ENCODE data around the gene RAD21L1.

Gene RAD21L1

GRCh38 chr20:1206366-1207148, 19.3 kb upstream of the RAD21L1 start:
- DNase-seq (ENCODE audit: extremely low read depth, low read depth), result no peak
- TF ChIP-seq, protein P1, sequence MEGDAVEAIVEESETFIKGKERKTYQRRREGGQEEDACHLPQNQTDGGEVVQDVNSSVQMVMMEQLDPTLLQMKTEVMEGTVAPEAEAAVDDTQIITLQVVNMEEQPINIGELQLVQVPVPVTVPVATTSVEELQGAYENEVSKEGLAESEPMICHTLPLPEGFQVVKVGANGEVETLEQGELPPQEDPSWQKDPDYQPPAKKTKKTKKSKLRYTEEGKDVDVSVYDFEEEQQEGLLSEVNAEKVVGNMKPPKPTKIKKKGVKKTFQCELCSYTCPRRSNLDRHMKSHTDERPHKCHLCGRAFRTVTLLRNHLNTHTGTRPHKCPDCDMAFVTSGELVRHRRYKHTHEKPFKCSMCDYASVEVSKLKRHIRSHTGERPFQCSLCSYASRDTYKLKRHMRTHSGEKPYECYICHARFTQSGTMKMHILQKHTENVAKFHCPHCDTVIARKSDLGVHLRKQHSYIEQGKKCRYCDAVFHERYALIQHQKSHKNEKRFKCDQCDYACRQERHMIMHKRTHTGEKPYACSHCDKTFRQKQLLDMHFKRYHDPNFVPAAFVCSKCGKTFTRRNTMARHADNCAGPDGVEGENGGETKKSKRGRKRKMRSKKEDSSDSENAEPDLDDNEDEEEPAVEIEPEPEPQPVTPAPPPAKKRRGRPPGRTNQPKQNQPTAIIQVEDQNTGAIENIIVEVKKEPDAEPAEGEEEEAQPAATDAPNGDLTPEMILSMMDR (IDR thresholded peaks at IDR 0.05; ENCODE audit: low read depth, low read length), result no peak

- TF ChIP-seq, protein P1 (IDR thresholded peaks at IDR 0.05; ENCODE audit: low read depth, low read length), result no peak
Observed at GRCh38 chr20:1207293-1207878, 18.5 kb upstream of the RAD21L1 start.

DNA sequence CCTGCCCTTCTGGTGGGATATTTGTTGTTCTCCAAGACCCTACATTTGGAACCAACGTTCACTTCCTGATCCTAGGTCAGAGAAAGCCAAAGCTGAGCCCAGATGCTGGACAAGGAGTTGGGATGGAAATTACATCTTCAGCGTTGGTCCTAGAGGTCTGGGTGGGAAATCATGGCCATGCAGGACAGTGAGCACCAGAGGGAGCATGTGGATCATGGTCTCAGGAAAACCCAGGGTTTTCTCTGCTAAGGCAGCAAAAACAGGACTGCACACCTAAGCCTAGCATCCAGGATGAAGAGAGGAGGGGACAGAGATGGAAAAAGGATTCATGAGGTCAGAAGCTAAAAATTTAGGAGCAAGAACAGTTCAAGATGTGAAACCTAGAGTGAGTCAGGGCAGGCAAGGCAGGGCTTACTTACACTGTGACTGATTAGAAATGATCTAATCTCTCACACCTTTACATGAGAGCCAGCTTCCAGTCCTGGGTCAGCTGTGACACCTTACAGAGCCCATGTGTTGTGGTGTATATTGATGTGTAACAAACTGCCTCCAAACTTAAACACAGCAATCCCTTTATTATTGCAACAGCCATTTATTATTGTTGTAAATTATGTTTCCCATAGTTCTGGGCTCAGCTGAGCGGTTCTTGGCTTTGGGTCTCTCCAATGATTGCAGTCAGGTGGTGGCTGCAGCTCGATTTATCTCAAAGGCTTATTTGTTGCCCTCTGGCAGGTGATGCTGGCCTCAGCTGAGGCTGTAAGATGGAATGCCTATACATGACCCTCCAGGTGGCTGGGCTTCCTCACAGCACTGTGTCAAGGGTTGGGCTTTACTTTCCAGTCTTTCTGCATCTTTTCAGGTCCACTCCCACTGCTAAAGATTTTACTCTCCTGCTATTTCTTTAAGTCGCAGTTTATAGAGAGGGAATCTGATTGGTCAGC, 16.1 kb upstream of the RAD21L1 start:
- DNase-seq (ENCODE audit: extremely low read depth, low read depth), result no peak

More at GRCh38 chr20:1207293-1207878, 18.5 kb upstream of the RAD21L1 start:
- no peak for DNase-seq (ENCODE audit: extremely low read depth, low read depth)

GRCh38 chr20:1210501-1210900, 15.3 kb upstream of the RAD21L1 start:
- no peak for DNase-seq (ENCODE audit: extremely low read depth, low read depth)
- TF ChIP-seq, protein P1 (IDR thresholded peaks at IDR 0.05; ENCODE audit: low read depth, low read length), result no peak

More for the DNA sequence above, 16.1 kb upstream of the RAD21L1 start:
- TF ChIP-seq, protein P1 (IDR thresholded peaks at IDR 0.05; ENCODE audit: low read depth, low read length), result peak; percentile 23

DNA sequence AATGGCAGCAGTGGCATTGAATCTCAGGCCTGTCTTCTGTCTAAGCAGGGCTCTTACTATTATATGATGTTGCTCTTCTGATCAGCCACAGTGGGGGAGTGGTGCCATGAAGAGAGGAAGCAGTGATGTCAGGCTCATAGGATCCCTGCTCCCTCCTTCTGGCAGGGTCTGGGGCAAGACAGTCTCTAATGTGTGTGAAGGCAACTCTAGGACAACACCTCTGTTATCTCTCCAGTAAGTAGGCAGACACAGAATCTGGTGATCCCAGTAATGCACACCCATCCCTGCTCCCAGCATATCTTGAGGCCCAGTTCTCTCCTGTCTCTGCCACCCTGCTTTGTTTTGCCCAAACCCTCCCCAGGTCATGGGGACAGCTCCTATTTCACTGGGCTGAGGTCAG, 13.8 kb upstream of the RAD21L1 start:
- TF ChIP-seq, protein P1 (IDR thresholded peaks at IDR 0.05; ENCODE audit: low read depth, low read length), result no peak
- no peak for DNase-seq (ENCODE audit: extremely low read depth, low read depth)

- peak; percentile 20 for DNase-seq (ENCODE audit: extremely low read depth, low read depth)
- TF ChIP-seq, protein P1 (IDR thresholded peaks at IDR 0.05; ENCODE audit: low read depth, low read length), result peak; percentile 86
Observed at GRCh38 chr20:1212607-1213396, 13.0 kb upstream of the RAD21L1 start.

Data from AG09319 (cell line).